Esophagus muscularis mucosa (tissue), 4 donors: ENCODE results near the gene CD34. TPM values are rescaled to one million over a fixed set of nuclear protein-coding genes. Genes with fewer than 3 reads are reported as not detected.
"Not testable (repeated sequence)": the region's sequence is repeated elsewhere in the genome, so short reads cannot be mapped to it uniquely, and the experiment has no call there.

Experiments used
- DNase-seq: peaks from one replicate; pipeline ENCODE4 v3.0.0-alpha.2; 2017; ENCODE audit errors: extremely low spot score
- H3K27ac ChIP-seq, 4 donors: fragments of 200-600 bp; sonication (generic); replicated peaks in 1 of 4; 1 replicate in 3 of 4; 2 replicates in 1 of 4; pipeline ENCODE4 v1.5.1; 2016 to 2019; ENCODE audit warnings: mild to moderate bottlenecking in 1 of 4
- H3K27me3 ChIP-seq, 4 donors: fragments of 200-600 bp; sonication (generic); one replicate each; pipeline versions ENCODE4 v1.5.1 to v1.6.0; 2016 to 2019
- H3K36me3 ChIP-seq, 4 donors: fragments of 200-600 bp; sonication (generic); one replicate each; pipeline ENCODE4 v1.5.1; 2016 to 2019
- H3K4me1 ChIP-seq, 4 donors: fragments of 200-600 bp; sonication (generic); one replicate each; pipeline ENCODE4 v1.5.1; 2016 to 2019
- H3K4me3 ChIP-seq, 4 donors: fragments of 200-600 bp; sonication (generic); 1 replicate in 2 of 4; 2 replicates in 2 of 4; pipeline ENCODE4 v1.5.1; 2016 to 2019; ENCODE audit warnings: mild to moderate bottlenecking in 4 of 4, moderate library complexity in 1 of 4
- H3K9me3 ChIP-seq, 4 donors: fragments of 200-600 bp; sonication (generic); 1 replicate in 3 of 4; 2 replicates in 1 of 4; pipeline ENCODE4 v1.5.1; 2016 to 2019
- CTCF ChIP-seq, 3 experiments: fragments of 200-600 bp in 2 of 3; fragments of 450-650 bp in 1 of 3; sonication (generic) in 2 of 3; IDR thresholded peaks; one replicate each; pipeline ENCODE4 v1.5.1; 2017 to 2019; ENCODE audit warnings: antibody characterized with exemption in 3 of 3, mild to moderate bottlenecking in 2 of 3, moderate library complexity in 1 of 3
- EP300 ChIP-seq: sonication (generic); formaldehyde crosslinking; IDR thresholded peaks from one replicate; pipeline ENCODE4 v1.6.1; 2017; ENCODE audit warnings: antibody characterized with exemption
- POLR2A ChIP-seq: fragments of 450-650 bp; IDR thresholded peaks from one replicate; pipeline ENCODE4 v1.6.1; 2017; ENCODE audit warnings: antibody characterized with exemption, moderate library complexity, mild to moderate bottlenecking, low read depth
- POLR2AphosphoS5 ChIP-seq, 2 donors: sonication (generic); formaldehyde crosslinking; IDR thresholded peaks; one replicate each; pipeline ENCODE4 v1.6.1; 2017; ENCODE audit warnings: antibody characterized with exemption in 2 of 2
- WGBS: methylation state at CpG from one replicate; pipeline ENCODE4 v1.1.5; 2018; 5-methylcytosine and 5-hydroxymethylcytosine counted together
- intact Hi-C: fragments of 100-400 bp; cut with DNase I; formaldehyde crosslinking; loops from one replicate; pipeline ENCODE4 v1.15.1; 2023
- total RNA-seq, 4 donors: library from RNA; depleted of rRNA; stranded (reverse); fragments of >200 nt; gene quantifications; one replicate each; pipeline versions ENCODE4 v1.1.0 to v1.2.1, GENCODE V29; 2016

The CD34 gene
- total RNA-seq, 4 donors from 2014 or later: 70.2 to 136 (median 93.3) TPM

- DNase-seq: no peak
- Histone ChIP-seq H3K4me3 (peak overlapping the region in 1 of 4 donors; percentile 2), H3K27ac (peak overlapping the region in 3 of 4 donors; percentile 16 to 68 (median 20)), H3K27me3 (no peaks in the 10 kb centered on the region), H3K36me3 (peaks cover 0 to 30% (median 6%) of the 10 kb centered on the region in 4 donors), H3K4me1 (peaks cover 42 to 55% (median 47%) of the 10 kb centered on the region in 4 donors), H3K9me3 (no peaks in the 10 kb centered on the region)
- 58% methylated on average over 5 of the region's 5 CpGs for WGBS
- intact Hi-C loops: no loop called here
- TF ChIP-seq POLR2AphosphoS5 (IDR thresholded peaks at IDR 0.05) (no peak), EP300 (no peak), CTCF (IDR thresholded peaks at IDR 0.05) (no peak), POLR2A (no peak)
Measured at GRCh38 chr1:207883104-207883651, 27.7 kb downstream of the CD34 start.

- WGBS: 60% methylated on average over 3 of the region's 3 CpGs
- Histone ChIP-seq H3K4me3 (no peak overlapping the region), H3K36me3 (peaks cover 0 to 25% (median 6%) of the 10 kb centered on the region in 4 donors), H3K27me3 (no peaks in the 10 kb centered on the region), H3K9me3 (no peaks in the 10 kb centered on the region), H3K27ac (peak overlapping the region in 2 of 4 donors; percentile 13 to 20), H3K4me1 (peaks cover 37 to 50% (median 46%) of the 10 kb centered on the region in 4 donors)
- TF ChIP-seq CTCF (IDR thresholded peaks at IDR 0.05) (no peak), EP300 (no peak), POLR2A (no peak), POLR2AphosphoS5 (IDR thresholded peaks at IDR 0.05) (no peak)
- intact Hi-C loops: no loop called here
- no peak for DNase-seq
Measured at GRCh38 chr1:207882692-207883091, 28.2 kb downstream of the CD34 start.

- Histone ChIP-seq H3K4me1 (peaks cover 11 to 16% (median 14%) of the 10 kb centered on the region in 4 donors), H3K9me3 (no peaks in the 10 kb centered on the region), H3K27ac (no peak overlapping the region), H3K36me3 (peaks cover 0 to 13% (median 0%) of the 10 kb centered on the region in 4 donors), H3K4me3 (no peak overlapping the region), H3K27me3 (no peaks in the 10 kb centered on the region)
- DNase-seq: no peak
- WGBS: 89% methylated on average over 1 of the region's 1 CpG
- intact Hi-C loops: no loop called here
- no peak for TF ChIP-seq EP300
- no peak for TF ChIP-seq POLR2AphosphoS5 (IDR thresholded peaks at IDR 0.05)
- no peak for TF ChIP-seq CTCF (IDR thresholded peaks at IDR 0.05)
- no peak for TF ChIP-seq POLR2A
Measured at GRCh38 chr1:207878939-207879338, 32.0 kb downstream of the CD34 start.

- Histone ChIP-seq H3K4me1 (peaks cover 16 to 22% (median 18%) of the 10 kb centered on the region in 4 donors), H3K36me3 (peaks cover 0 to 13% (median 0%) of the 10 kb centered on the region in 4 donors)
- intact Hi-C loops, DNase-seq, H3K27ac ChIP-seq, H3K4me3 ChIP-seq, H3K9me3 ChIP-seq, H3K27me3 ChIP-seq: not testable (repeated sequence)
- WGBS: 89% methylated on average over 5 of the region's 5 CpGs
Measured at GRCh38 chr1:207877914-207878313, 33.0 kb downstream of the CD34 start.

- intact Hi-C loops: no loop called here
- Histone ChIP-seq H3K27ac (no peak overlapping the region), H3K9me3 (no peaks in the 10 kb centered on the region), H3K36me3 (peaks cover 0 to 13% (median 0%) of the 10 kb centered on the region in 4 donors), H3K4me3 (no peak overlapping the region), H3K27me3 (no peaks in the 10 kb centered on the region), H3K4me1 (peaks cover 15 to 32% (median 30%) of the 10 kb centered on the region in 4 donors)
- DNase-seq: no peak
- WGBS: 70% methylated on average over 4 of the region's 4 CpGs
- TF ChIP-seq POLR2AphosphoS5 (IDR thresholded peaks at IDR 0.05) (no peak), CTCF (IDR thresholded peaks at IDR 0.05) (peak in 1 of 3 experiments; percentile 17)
Measured at GRCh38 chr1:207876131-207876530, 34.8 kb downstream of the CD34 start.
